CD4-positive, alpha-beta T cell treated with Interleukin-15 for 4 hours (primary cell): Measurements from ENCODE around the gene CITED2.
A peak's percentile ranks its signal among the peaks of the same experiment; 100 is the strongest.

Experiments used
- DNase-seq: peaks from one replicate; pipeline ENCODE4 v3.0.0-alpha.2; 2020; ENCODE audit warnings: low spot score

Gene CITED2

GRCh38 chr6:139381216-139381865, 6.9 kb upstream of the CITED2 start:
- DNase-seq = no peak

GRCh38 chr6:139380611-139381010, 6.2 kb upstream of the CITED2 start:
- no peak for DNase-seq

GRCh38 chr6:139380168-139380567, 5.7 kb upstream of the CITED2 start:
- DNase-seq = no peak

- DNase-seq = peak; percentile 23
Observed at GRCh38 chr6:139378882-139379341, 4.5 kb upstream of the CITED2 start.

- no peak for DNase-seq
Observed at GRCh38 chr6:139378226-139378625, 3.8 kb upstream of the CITED2 start.

- DNase-seq = no peak
Observed at GRCh38 chr6:139376604-139377218, 2.3 kb upstream of the CITED2 start.

- DNase-seq = no peak
Observed at GRCh38 chr6:139376017-139376330, 1.5 kb upstream of the CITED2 start.

- DNase-seq = peak; percentile 88
Observed at GRCh38 chr6:139375226-139376016, 973 bp upstream of the CITED2 start.

- DNase-seq = no peak
Observed at GRCh38 chr6:139373928-139374356, 506 bp downstream of the CITED2 start.

- DNase-seq = peak; percentile 76
Observed at GRCh38 chr6:139373154-139373927, 1.1 kb downstream of the CITED2 start.

- DNase-seq = peak; percentile 16
Observed at GRCh38 chr6:139372326-139373153, 1.9 kb downstream of the CITED2 start.

GRCh38 chr6:139371421-139372203, 2.8 kb downstream of the CITED2 start:
- no peak for DNase-seq

GRCh38 chr6:139370999-139371345, 3.5 kb downstream of the CITED2 start:
- no peak for DNase-seq

GRCh38 chr6:139370283-139370998, 4.0 kb downstream of the CITED2 start:
- no peak for DNase-seq

- peak; percentile 60 for DNase-seq
Observed at GRCh38 chr6:139369568-139370282, 4.7 kb downstream of the CITED2 start.

GRCh38 chr6:139369068-139369467, 5.4 kb downstream of the CITED2 start:
- DNase-seq = no peak

- DNase-seq = no peak
Observed at GRCh38 chr6:139368661-139369060, 5.8 kb downstream of the CITED2 start.

- DNase-seq = no peak
Observed at GRCh38 chr6:139367810-139368351, 6.6 kb downstream of the CITED2 start.

- no peak for DNase-seq
Observed at GRCh38 chr6:139364982-139365379, 9.5 kb downstream of the CITED2 start.
